ENCODE results near the gene HGS. TPM values are rescaled to one million over a fixed set of nuclear protein-coding genes. Genes with fewer than 3 reads are reported as not detected.
A peak's percentile ranks its signal among the peaks of the same experiment; 100 is the strongest.

The HGS gene
- total RNA-seq, 1 experiment from 2014 or later: 160 TPM

- DNase-seq (ENCODE audit: unreplicated experiment): no peak
- H3K4me3 Mint-ChIP-seq (ENCODE audit: unreplicated experiment): peak overlapping the region; percentile 98
- POLR2A ChIA-PET: interaction anchor here (0.5 to 3.9 kb wide), 10 partner anchors 10 to 364 kb away, joined by 3 to 122 read pairs (median 10); partner anchors contain the start of genes ACTG1, ARL16, CCDC137 and DUS1L
- no peaks in the 10 kb centered on the region for H3K9me3 Mint-ChIP-seq (ENCODE audit: unreplicated experiment)
- BruUV-seq (replicated peaks): no TSS peak
- intact Hi-C loops (cut with micrococcal nuclease): no loop called here
- no peaks in the 10 kb centered on the region for H3K27me3 Mint-ChIP-seq (ENCODE audit: insufficient read depth, unreplicated experiment)
- peak overlapping the region; percentile 97 for H3K27ac Mint-ChIP-seq (ENCODE audit: low read depth, unreplicated experiment)
- peaks cover 12% of the 10 kb centered on the region for H3K4me1 Mint-ChIP-seq (ENCODE audit: insufficient read depth, unreplicated experiment)
- CTCF ChIA-PET: interaction anchor here (0.6 to 1.6 kb wide), 4 partner anchors 9 to 28 kb away, joined by 3 to 8 read pairs (median 3); no protein-coding TSS in a partner anchor
- peaks cover 70% of the 10 kb centered on the region for H3K36me3 Mint-ChIP-seq (ENCODE audit: insufficient read depth, unreplicated experiment)
- TF ChIP-seq CTCF (IDR thresholded peaks at IDR 0.05; ENCODE audit: unreplicated experiment): no peak
Measured at GRCh38 chr17:81701288-81702071, 17.7 kb downstream of the HGS start.

- no peaks in the 10 kb centered on the region for H3K27me3 Mint-ChIP-seq (ENCODE audit: insufficient read depth, unreplicated experiment)
- peaks cover 12% of the 10 kb centered on the region for H3K4me1 Mint-ChIP-seq (ENCODE audit: insufficient read depth, unreplicated experiment)
- H3K9me3 Mint-ChIP-seq (ENCODE audit: unreplicated experiment): no peaks in the 10 kb centered on the region
- ChIA-PET POLR2A (interaction anchor here (0.6 to 3.9 kb wide), 30 partner anchors 9 to 637 kb away, joined by 3 to 122 read pairs (median 6); partner anchors contain the start of genes ARL16, CCDC137, FAAP100 and HGS), CTCF (interaction anchor here (0.6 to 0.9 kb wide), 4 partner anchors 8 to 308 kb away, joined by 3 to 4 read pairs (median 3); no protein-coding TSS in a partner anchor)
- no peak for TF ChIP-seq CTCF (IDR thresholded peaks at IDR 0.05; ENCODE audit: unreplicated experiment)
- BruUV-seq (replicated peaks): TSS peak; percentile 74
- peak; percentile 90 for DNase-seq (ENCODE audit: unreplicated experiment)
- peak within 1 kb of the TSS; percentile 98 for H3K4me3 Mint-ChIP-seq (ENCODE audit: unreplicated experiment)
- peak within 1 kb of the TSS; percentile 97 for H3K27ac Mint-ChIP-seq (ENCODE audit: low read depth, unreplicated experiment)
- intact Hi-C loops (cut with micrococcal nuclease): loop anchor here (1.0 kb wide), 1 partner anchor 8 kb away; no protein-coding TSS in a partner anchor
- peaks cover 74% of the 10 kb centered on the region for H3K36me3 Mint-ChIP-seq (ENCODE audit: insufficient read depth, unreplicated experiment)
Measured at GRCh38 chr17:81702934-81703746, 19.3 kb downstream of the HGS start, which contains the start of gene MRPL12. Gene MRPL12 (plus strand): TSS chr17:81703367. CDS start chr17:81703502, 135 bp downstream.

- Mint-ChIP-seq H3K27ac (ENCODE audit: low read depth, unreplicated experiment) (peak overlapping the region; percentile 97), H3K4me1 (ENCODE audit: insufficient read depth, unreplicated experiment) (peaks cover 12% of the 10 kb centered on the region), H3K27me3 (ENCODE audit: insufficient read depth, unreplicated experiment) (no peaks in the 10 kb centered on the region), H3K36me3 (ENCODE audit: insufficient read depth, unreplicated experiment) (peaks cover 70% of the 10 kb centered on the region), H3K9me3 (ENCODE audit: unreplicated experiment) (no peaks in the 10 kb centered on the region), H3K4me3 (ENCODE audit: unreplicated experiment) (peak overlapping the region; percentile 98)
- DNase-seq (ENCODE audit: unreplicated experiment): no peak
- ChIA-PET POLR2A (interaction anchor here (0.6 to 3.9 kb wide), 29 partner anchors 9 to 332 kb away, joined by 3 to 122 read pairs (median 6); partner anchors contain the start of genes ARL16, CCDC137, FAAP100 and HGS), CTCF (interaction anchor here (0.6 to 0.7 kb wide), 2 partner anchors 27 to 309 kb away, joined by 3 to 5 read pairs; no protein-coding TSS in a partner anchor)
- BruUV-seq (replicated peaks): TSS peak; percentile 18
- intact Hi-C loops (cut with micrococcal nuclease): loop anchor here (1.0 kb wide), 1 partner anchor 7 kb away; no protein-coding TSS in a partner anchor
- TF ChIP-seq CTCF (IDR thresholded peaks at IDR 0.05; ENCODE audit: unreplicated experiment): no peak
Measured at GRCh38 chr17:81703747-81704654, 20.2 kb downstream of the HGS start.

Measured in MCF 10A (cell line).